Frontal cortex (tissue), 4 donors: ENCODE measurements around the gene MAMDC2. TPM values are rescaled to one million over a fixed set of nuclear protein-coding genes. Genes with fewer than 3 reads are reported as not detected.

ENCODE experiments used
- DNase-seq, 2 donors: peaks; one replicate each; pipeline ENCODE4 v3.0.0; 2012; ENCODE audit warnings: low spot score in 2 of 2
- FAIRE-seq: peaks from 2 replicates; lab custom pipeline; 2012; peaks lifted over from hg19 to GRCh38; lab: Jason Lieb, UNC
- total RNA-seq: library from RNA; depleted of rRNA; stranded (reverse); fragments of >200 nt; gene quantifications from one replicate; pipeline ENCODE4 v1.2.3, GENCODE V29; 2014
- donor health status: control.
- donor health status: control.
- donor health status: control.

Gene MAMDC2
- total RNA-seq: 2.0 TPM

DNA sequence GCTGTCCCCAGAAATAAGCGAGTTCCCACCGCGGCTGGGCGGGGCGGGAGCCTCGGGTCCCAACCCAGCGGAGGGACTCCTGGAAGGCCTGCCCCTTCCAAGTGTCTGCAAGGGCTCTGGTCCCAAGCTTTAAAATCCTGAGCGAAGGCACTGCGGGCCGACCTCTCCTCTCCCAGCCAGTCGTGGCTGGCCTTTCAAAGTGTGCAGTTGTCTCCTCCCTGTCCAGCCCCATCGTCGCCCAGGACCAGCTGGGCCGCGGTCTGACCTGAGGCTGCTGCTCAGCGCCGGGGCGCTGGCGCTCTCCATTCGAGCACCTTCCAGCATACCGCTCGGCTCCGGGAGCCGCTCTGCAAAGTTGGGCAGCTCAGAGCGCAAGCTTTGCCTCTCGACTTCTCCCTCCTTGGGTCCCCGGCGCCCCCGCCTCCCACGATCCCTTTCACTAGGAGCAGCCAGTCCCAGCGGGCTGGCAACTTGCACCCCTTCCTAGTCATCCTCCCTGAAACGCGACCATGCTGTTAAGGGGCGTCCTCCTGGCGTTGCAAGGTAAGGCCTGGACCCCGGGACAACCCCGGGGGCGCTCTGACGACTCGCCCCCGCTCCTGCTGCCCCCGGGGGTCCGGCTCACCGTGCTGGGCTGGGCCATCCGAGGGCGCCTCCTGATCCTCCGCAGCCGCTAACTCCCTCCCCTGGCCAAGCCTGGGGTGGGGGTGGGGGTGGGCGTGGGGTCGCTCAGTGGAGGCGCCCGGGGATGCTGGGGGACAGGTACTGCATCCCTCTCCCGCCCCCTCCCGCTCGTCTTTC, at the start of gene MAMDC2:
MAMDC2 (plus strand) TSS at position 160 of the 801 bp plus-strand sequence; CDS start at position 510, 350 bp downstream.
- DNase-seq (peak in 1 of 2 donors; percentile 53), FAIRE-seq (no peak)

DNA sequence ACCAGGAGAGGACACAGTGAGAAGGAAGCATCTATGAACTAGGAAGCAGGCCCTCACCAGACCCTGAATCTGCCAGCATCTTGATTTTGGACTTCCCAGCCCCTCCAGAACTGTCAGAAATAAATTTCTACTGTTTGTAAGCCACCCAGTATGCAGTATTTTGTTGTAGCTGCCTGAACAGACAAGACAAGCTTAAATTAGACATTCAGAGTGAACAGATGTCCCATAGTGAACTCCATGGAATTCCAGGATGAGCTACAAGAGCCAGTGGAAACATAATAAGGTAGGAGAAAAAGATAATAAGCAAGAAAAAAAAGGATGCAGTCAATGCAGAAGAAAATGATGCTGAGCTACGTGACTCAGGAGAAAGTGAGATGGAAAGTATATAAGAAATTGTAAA, 47.8 kb upstream of the MAMDC2 start:
- DNase-seq (no peak), FAIRE-seq (no peak)

- FAIRE-seq (no peak), DNase-seq (no peak)
Observed at GRCh38 chr9:69996967-69997366, 46.7 kb upstream of the MAMDC2 start.

DNA sequence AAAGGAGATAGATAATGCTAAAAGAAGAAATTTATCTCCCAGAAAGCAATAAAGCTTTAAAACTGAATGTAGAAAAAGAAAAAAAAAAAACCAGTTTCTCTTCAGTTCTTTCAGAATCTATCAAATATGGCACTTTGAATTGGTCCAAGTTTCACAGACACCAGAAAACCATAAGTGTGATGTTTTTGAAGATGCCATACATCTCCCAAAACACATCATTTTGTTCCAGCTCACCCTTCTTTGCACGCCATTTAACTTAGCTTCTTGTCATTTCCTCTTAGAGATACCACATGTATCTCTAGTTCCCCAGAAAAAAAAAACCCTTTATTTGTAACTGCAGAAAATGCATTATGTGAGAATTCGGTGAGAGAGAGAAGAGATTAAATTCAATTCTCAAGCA, 46.1 kb upstream of the MAMDC2 start:
- DNase-seq (no peak), FAIRE-seq (no peak)

DNA sequence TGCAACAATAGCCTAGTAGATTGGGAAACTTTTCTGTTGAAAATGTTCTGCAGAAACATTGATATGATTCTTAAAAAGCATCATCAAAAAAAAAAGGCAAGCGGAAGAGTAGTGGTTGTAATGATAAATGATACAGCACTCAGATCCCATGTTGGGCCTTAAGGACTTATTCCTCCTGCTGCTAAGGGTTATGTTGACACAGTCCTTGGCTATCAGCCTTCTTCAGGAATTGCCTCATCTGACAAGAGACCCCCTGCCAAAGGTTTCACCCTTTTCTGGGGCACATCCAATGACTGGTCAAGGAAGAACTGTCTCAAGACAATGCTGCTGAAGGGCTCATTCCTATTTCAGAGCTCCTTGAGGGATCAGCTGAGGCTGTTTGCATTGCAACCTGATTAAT, 44.3 kb upstream of the MAMDC2 start:
- DNase-seq: no peak
- FAIRE-seq: no peak

GRCh38 chr9:70000469-70000868, 43.2 kb upstream of the MAMDC2 start:
- DNase-seq: no peak
- FAIRE-seq: no peak

DNA sequence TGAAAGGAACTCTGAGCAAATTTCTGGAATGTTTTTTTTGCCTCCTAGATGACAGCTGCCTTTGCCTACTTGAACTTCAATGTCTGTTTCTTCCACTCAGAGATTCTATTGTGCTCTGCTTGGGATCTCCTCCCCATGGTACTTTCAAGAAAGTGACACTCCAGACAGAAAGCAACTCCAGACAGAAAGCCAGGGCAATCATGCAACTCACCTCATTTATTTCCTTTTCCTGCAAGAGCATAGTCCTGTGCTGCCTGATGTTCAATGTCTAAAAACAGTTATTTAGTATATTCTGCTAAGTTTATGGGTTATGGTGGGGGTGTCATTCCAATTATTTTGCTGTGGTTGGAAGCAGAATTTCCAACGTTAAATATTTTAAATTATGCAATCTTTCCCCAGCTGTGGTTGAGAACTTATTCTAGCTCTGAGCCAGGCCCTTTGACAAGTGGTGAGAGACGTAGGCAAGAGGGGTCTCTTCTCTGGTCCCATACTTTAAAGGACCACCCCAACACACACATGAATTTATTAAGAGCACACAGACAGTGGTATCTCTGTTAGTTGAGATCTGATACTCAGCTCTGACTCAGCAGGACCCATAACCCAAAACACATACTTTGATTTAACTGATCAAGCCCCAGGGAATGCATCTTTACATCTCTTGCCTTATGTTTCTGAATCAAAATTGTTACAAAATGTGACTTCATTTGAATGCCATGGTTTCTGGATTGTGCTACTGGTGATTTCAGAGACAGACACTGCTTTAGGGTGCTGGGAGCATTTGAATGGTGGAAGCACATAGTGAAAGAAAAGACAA, 39.5 kb upstream of the MAMDC2 start:
- FAIRE-seq (no peak), DNase-seq (no peak)

- no peak for DNase-seq
- no peak for FAIRE-seq
Observed at GRCh38 chr9:70006306-70006705, 37.3 kb upstream of the MAMDC2 start.

GRCh38 chr9:70007831-70008230, 35.8 kb upstream of the MAMDC2 start:
- DNase-seq: no peak

GRCh38 chr9:70010015-70010414, 33.6 kb upstream of the MAMDC2 start:
- no peak for FAIRE-seq

More at GRCh38 chr9:70007831-70008230, 35.8 kb upstream of the MAMDC2 start:
- FAIRE-seq: no peak

GRCh38 chr9:70011366-70011765, 32.3 kb upstream of the MAMDC2 start:
- DNase-seq (no peak), FAIRE-seq (no peak)

More at GRCh38 chr9:70010015-70010414, 33.6 kb upstream of the MAMDC2 start:
- DNase-seq: no peak

- FAIRE-seq (no peak), DNase-seq (no peak)
Observed at GRCh38 chr9:70012569-70012968, 31.1 kb upstream of the MAMDC2 start.

- DNase-seq (no peak), FAIRE-seq (no peak)
Observed at GRCh38 chr9:70013598-70014196, 30.0 kb upstream of the MAMDC2 start.

GRCh38 chr9:70015099-70015498, 28.5 kb upstream of the MAMDC2 start:
- FAIRE-seq (no peak), DNase-seq (no peak)

DNA sequence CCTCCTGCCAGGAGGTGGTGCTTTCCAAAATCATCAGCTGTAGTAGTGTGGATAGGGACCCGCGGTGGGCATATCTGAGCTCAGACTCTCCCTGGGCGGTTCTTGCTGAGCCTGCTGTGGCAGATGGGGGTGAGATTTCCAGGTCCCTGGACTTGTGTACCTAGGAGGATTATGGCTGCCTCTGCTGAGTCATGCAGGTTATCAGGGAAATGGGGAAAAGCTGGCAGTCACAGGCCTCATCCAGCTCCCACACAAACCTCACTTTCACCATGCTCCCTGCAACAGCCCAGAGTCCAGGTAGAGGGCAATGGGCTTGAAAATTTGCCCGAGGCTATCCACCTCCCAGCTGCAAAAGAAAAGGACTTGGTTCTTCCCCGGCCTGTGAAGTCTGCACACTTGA, 23.4 kb upstream of the MAMDC2 start:
- DNase-seq: no peak
- no peak for FAIRE-seq

DNA sequence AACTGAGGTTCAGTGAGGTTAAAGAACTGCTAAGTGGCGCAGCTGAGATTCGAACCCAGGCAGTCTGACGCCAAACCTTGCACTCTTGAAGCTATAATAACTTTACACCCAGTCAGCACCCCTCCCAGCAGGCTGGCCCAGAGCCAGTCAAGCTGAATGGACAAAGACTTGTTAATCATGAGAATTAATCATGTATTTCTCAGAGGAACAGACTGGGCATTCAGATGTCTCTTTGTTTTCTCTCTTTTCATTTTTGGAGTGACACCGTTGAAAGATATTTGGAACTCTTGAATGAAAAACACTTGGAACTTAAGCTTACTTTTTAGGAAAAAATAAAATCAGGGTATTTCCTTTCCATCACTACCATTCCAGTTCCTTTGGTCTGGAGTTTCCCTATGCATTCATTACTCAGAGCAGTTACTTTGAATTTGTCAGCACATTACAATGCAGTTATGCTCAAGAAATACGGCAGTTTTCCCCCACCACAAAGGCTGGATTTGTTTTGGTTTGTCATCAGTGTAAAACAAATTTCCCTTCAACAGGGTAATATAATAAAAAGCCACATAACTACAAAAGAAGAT, 22.6 kb upstream of the MAMDC2 start:
- DNase-seq: no peak
- peak; percentile 40 for FAIRE-seq

DNA sequence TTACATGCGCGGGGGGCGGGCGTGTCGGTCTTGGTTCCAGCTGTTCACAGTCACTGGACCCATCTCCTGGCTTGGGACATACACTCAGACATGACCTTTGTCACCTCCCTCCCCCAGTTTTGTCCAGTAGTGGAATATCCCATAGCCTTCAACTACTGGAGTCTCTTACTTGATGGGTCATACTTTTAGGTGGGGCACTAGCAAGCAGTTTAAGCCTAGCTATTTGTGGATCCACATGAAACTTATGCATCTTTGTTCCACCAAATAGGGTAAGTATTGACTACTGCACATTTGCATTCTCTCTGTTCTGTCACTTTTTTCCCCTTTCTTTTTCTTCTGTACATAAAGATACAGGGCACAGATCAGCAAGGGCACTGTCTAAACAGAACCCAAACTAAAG, 15.4 kb upstream of the MAMDC2 start:
- DNase-seq: no peak
- no peak for FAIRE-seq

GRCh38 chr9:70030156-70030555, 13.5 kb upstream of the MAMDC2 start:
- no peak for FAIRE-seq
- DNase-seq: no peak

DNA sequence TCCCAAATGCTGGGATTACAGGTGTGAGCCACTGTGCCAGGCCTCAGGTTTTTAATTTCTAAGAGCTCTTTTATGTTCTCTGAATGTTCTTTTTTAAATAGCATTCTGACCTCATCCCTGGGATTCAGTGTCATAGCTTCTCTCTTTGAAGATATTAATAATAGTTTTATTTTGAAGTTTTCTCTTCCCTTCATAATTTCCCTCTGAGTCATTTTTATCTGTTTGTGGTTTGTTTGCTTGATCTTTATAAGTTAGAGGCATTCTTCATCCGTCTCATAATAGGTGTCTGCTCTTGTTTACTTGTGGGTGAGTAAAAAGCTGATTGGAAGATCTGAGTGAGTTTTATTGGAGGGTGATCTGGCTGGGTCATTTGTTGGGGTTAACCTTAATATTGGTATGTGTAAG, 12.5 kb upstream of the MAMDC2 start:
- no peak for FAIRE-seq
- no peak for DNase-seq

GRCh38 chr9:70034271-70034711, 9.4 kb upstream of the MAMDC2 start:
- DNase-seq (no peak), FAIRE-seq (no peak)
